Neural progenitor cell (in vitro differentiated cells): Measurements from ENCODE around the gene RANGAP1. TPM values are rescaled to one million over a fixed set of nuclear protein-coding genes. Genes with fewer than 3 reads are reported as not detected.

Experiments used
- DNase-seq: peaks from one replicate; pipeline ENCODE4 v3.0.0-alpha.2; 2016; ENCODE audit warnings: low spot score
- H2AFZ ChIP-seq: fragments of 200-600 bp; sonication (generic); replicated peaks from 2 replicates; pipeline ENCODE4 v1.6.1; 2016; ENCODE audit warnings: antibody characterized with exemption
- H3F3A ChIP-seq: fragments of 200-600 bp; sonication (generic); 2 replicates; pipeline ENCODE4 v1.6.1; 2016; ENCODE audit warnings: antibody characterized with exemption, low read depth
- H3K27ac ChIP-seq: fragments of 200-600 bp; sonication (generic); 2 replicates; pipeline ENCODE4 v1.5.1; 2016; ENCODE audit warnings: mild to moderate bottlenecking
- H3K27me3 ChIP-seq: fragments of 200-600 bp; sonication (generic); 2 replicates; pipeline ENCODE4 v1.6.1; 2016; ENCODE audit warnings: mild to moderate bottlenecking, moderate library complexity
- H3K36me3 ChIP-seq: fragments of 200-600 bp; sonication (generic); 2 replicates; pipeline ENCODE4 v1.5.1; 2016
- H3K4me1 ChIP-seq: fragments of 200-600 bp; sonication (generic); 2 replicates; pipeline ENCODE4 v1.6.1; 2016; ENCODE audit warnings: mixed run types
- H3K4me2 ChIP-seq: fragments of 200-600 bp; sonication (generic); 2 replicates; pipeline ENCODE4 v1.6.1; 2016
- H3K4me3 ChIP-seq: fragments of 200-600 bp; sonication (generic); 2 replicates; pipeline ENCODE4 v1.5.1; 2016
- H3K79me2 ChIP-seq: fragments of 200-600 bp; sonication (generic); 2 replicates; pipeline ENCODE4 v1.6.1; 2016; ENCODE audit warnings: low read depth
- H3K9ac ChIP-seq: fragments of 200-600 bp; sonication (generic); 2 replicates; pipeline ENCODE4 v1.6.1; 2016
- H3K9me3 ChIP-seq: fragments of 200-600 bp; sonication (generic); 2 replicates; pipeline ENCODE4 v1.5.1; 2016; ENCODE audit warnings: low read depth
- H4K20me1 ChIP-seq: fragments of 200-600 bp; sonication (generic); 2 replicates; pipeline ENCODE4 v1.6.1; 2016; ENCODE audit warnings: low read depth
- H3K27ac Mint-ChIP-seq: 3 replicates; pipeline ENCODE4 v1.8.0; 2021; ENCODE audit warnings: mixed read lengths
- H3K27me3 Mint-ChIP-seq: 2 replicates; pipeline ENCODE4 v1.8.0; 2022; ENCODE audit warnings: low read depth, mild to moderate bottlenecking, inconsistent platforms, moderate library complexity, mixed read lengths; ENCODE audit not compliant: insufficient read depth
- H3K36me3 Mint-ChIP-seq: 3 replicates; pipeline ENCODE4 v1.8.0; 2021; ENCODE audit warnings: mixed read lengths
- H3K4me1 Mint-ChIP-seq: 3 replicates; pipeline ENCODE4 v1.8.0; 2021; ENCODE audit warnings: mixed read lengths
- H3K4me3 Mint-ChIP-seq: 3 replicates; pipeline ENCODE4 v1.8.0; 2021; ENCODE audit warnings: mild to moderate bottlenecking, moderate library complexity, mixed read lengths
- H3K9me3 Mint-ChIP-seq: 3 replicates; pipeline ENCODE4 v1.8.0; 2020; ENCODE audit warnings: mixed read lengths
- CTCF ChIP-seq: fragments of 200-600 bp; sonication (generic); IDR thresholded peaks from 2 replicates; pipeline ENCODE4 v1.5.1; 2017; ENCODE audit warnings: antibody characterized with exemption, mild to moderate bottlenecking
- EZH2 ChIP-seq: fragments of 200-600 bp; sonication (generic); IDR thresholded peaks from 2 replicates; pipeline ENCODE4 v1.6.1; 2017; ENCODE audit warnings: antibody characterized with exemption, mild to moderate bottlenecking, moderate library complexity
- EZH2phosphoT487 ChIP-seq: fragments of 200-600 bp; sonication (generic); IDR thresholded peaks from 2 replicates; pipeline ENCODE4 v1.6.1; 2017; ENCODE audit warnings: antibody characterized with exemption
- total RNA-seq: library from RNA; depleted of rRNA; stranded (reverse); fragments of >200 nt; gene quantifications from 2 replicates; pipeline ENCODE4 v1.2.3, GENCODE V29; 2015; ENCODE audit warnings: low replicate concordance

Gene RANGAP1
- total RNA-seq, 1 donor from 2014 or later, result 53.4 TPM

- no peaks in the 10 kb centered on the region for H3K9me3 Mint-ChIP-seq
- no peak overlapping the region for H3K27ac ChIP-seq
Observed at GRCh38 chr22:41245917-41246499, 40.0 kb downstream of the RANGAP1 start.

GRCh38 chr22:41243361-41243760 is 42.6 kb downstream of the RANGAP1 start:
- no peak for DNase-seq
- H2AFZ ChIP-seq, result no peak overlapping the region
- no peaks in the 10 kb centered on the region for H3K9me3 ChIP-seq
- no peak overlapping the region for H3K9ac ChIP-seq
- peaks cover 31% of the 10 kb centered on the region for H3F3A ChIP-seq
- TF ChIP-seq EZH2phosphoT487 (no peak), EZH2 (no peak), CTCF (no peak)
- H3K36me3 ChIP-seq, result no peaks in the 10 kb centered on the region
- Mint-ChIP-seq H3K27ac (no peak overlapping the region), H3K4me1 (peaks cover 10% of the 10 kb centered on the region), H3K27me3 (peaks cover 7% of the 10 kb centered on the region), H3K9me3 (no peaks in the 10 kb centered on the region), H3K4me3 (no peak overlapping the region), H3K36me3 (peaks cover 6% of the 10 kb centered on the region)
- no peaks in the 10 kb centered on the region for H4K20me1 ChIP-seq
- no peak overlapping the region for H3K4me3 ChIP-seq
- H3K27me3 ChIP-seq, result peaks cover 4% of the 10 kb centered on the region
- no peaks in the 10 kb centered on the region for H3K79me2 ChIP-seq
- no peak overlapping the region for H3K27ac ChIP-seq
- H3K4me2 ChIP-seq, result no peak overlapping the region
- peaks cover 6% of the 10 kb centered on the region for H3K4me1 ChIP-seq

More at GRCh38 chr22:41245917-41246499, 40.0 kb downstream of the RANGAP1 start:
- H3K9me3 ChIP-seq, result no peaks in the 10 kb centered on the region
- Mint-ChIP-seq H3K27ac (no peak overlapping the region), H3K36me3 (peaks cover 17% of the 10 kb centered on the region), H3K27me3 (peaks cover 6% of the 10 kb centered on the region), H3K4me3 (no peak overlapping the region), H3K4me1 (peaks cover 5% of the 10 kb centered on the region)
- H3K9ac ChIP-seq, result no peak overlapping the region
- H3K79me2 ChIP-seq, result no peaks in the 10 kb centered on the region
- TF ChIP-seq EZH2phosphoT487 (no peak), CTCF (peak; percentile 32)
- peaks cover 17% of the 10 kb centered on the region for H3F3A ChIP-seq
- H3K4me1 ChIP-seq, result peaks cover under 1% of the 10 kb centered on the region
- H3K36me3 ChIP-seq, result no peaks in the 10 kb centered on the region
- no peak overlapping the region for H3K4me2 ChIP-seq
- no peak overlapping the region for H3K4me3 ChIP-seq
- no peak overlapping the region for H2AFZ ChIP-seq
- peak; percentile 10 for DNase-seq
- H4K20me1 ChIP-seq, result no peaks in the 10 kb centered on the region
- H3K27me3 ChIP-seq, result no peaks in the 10 kb centered on the region

GRCh38 chr22:41242396-41243117 is 43.4 kb downstream of the RANGAP1 start:
- Mint-ChIP-seq H3K4me1 (peaks cover 10% of the 10 kb centered on the region), H3K27ac (no peak overlapping the region), H3K9me3 (no peaks in the 10 kb centered on the region), H3K4me3 (no peak overlapping the region), H3K27me3 (peaks cover 5% of the 10 kb centered on the region), H3K36me3 (peaks cover 3% of the 10 kb centered on the region)
- Histone ChIP-seq H3K27me3 (peaks cover 8% of the 10 kb centered on the region), H3K4me1 (peaks cover 9% of the 10 kb centered on the region), H2AFZ (no peak overlapping the region), H3K79me2 (no peaks in the 10 kb centered on the region), H3K4me3 (no peak overlapping the region), H3K36me3 (no peaks in the 10 kb centered on the region), H3K27ac (no peak overlapping the region), H3F3A (peaks cover 31% of the 10 kb centered on the region), H3K9me3 (no peaks in the 10 kb centered on the region), H4K20me1 (no peaks in the 10 kb centered on the region), H3K9ac (no peak overlapping the region), H3K4me2 (no peak overlapping the region)
- no peak for DNase-seq
- TF ChIP-seq EZH2phosphoT487 (no peak), EZH2 (no peak), CTCF (no peak)
